Keratinocyte (primary cell): Measurements from ENCODE around the gene HAND1. TPM values are rescaled to one million over a fixed set of nuclear protein-coding genes. Genes with fewer than 3 reads are reported as not detected.

Source experiments
- DNase-seq: peaks from one replicate; pipeline ENCODE4 v3.0.0-alpha.2; 2011; ENCODE audit warnings: low read depth, missing footprints, low spot score
- FAIRE-seq: peaks from 2 replicates; lab custom pipeline; 2011; peaks lifted over from hg19 to GRCh38; lab: Jason Lieb, UNC
- H2AFZ ChIP-seq: 2 replicates; pipeline ENCODE4 v1.6.0; 2012; ENCODE audit warnings: low read length, control low read depth, inconsistent platforms; ENCODE audit not compliant: control insufficient read depth
- H3K27ac ChIP-seq: 2 replicates; pipeline ENCODE4 v1.5.1; 2011; ENCODE audit warnings: low read length; ENCODE audit not compliant: control insufficient read depth, insufficient read depth
- H3K27me3 ChIP-seq: 3 replicates; pipeline ENCODE4 v1.6.0; 2011; ENCODE audit warnings: low read length; ENCODE audit not compliant: control insufficient read depth, insufficient read depth; ENCODE audit errors: extremely low read depth
- H3K36me3 ChIP-seq, 2 experiments: 2 replicates in 1 of 2; 3 replicates in 1 of 2; pipeline ENCODE4 v1.5.1; 2011; ENCODE audit warnings: low read length in 2 of 2, mild to moderate bottlenecking in 1 of 2; ENCODE audit not compliant: control insufficient read depth in 2 of 2, insufficient read depth in 2 of 2; ENCODE audit errors: extremely low read depth in 1 of 2
- H3K4me1 ChIP-seq: 3 replicates; pipeline ENCODE4 v1.5.1; 2011; ENCODE audit warnings: low read length; ENCODE audit not compliant: control insufficient read depth, insufficient read depth; ENCODE audit errors: extremely low read depth
- H3K4me2 ChIP-seq: 3 replicates; pipeline ENCODE4 v1.6.0; 2011; ENCODE audit warnings: low read depth, low read length; ENCODE audit not compliant: control insufficient read depth, insufficient read depth; ENCODE audit errors: extremely low read depth
- H3K4me3 ChIP-seq, 3 experiments: fragments of 200-600 bp in 1 of 3; sonication (generic) in 1 of 3; 2 replicates in 2 of 3; 3 replicates in 1 of 3; pipeline ENCODE4 v1.5.1; 2011 to 2016; ENCODE audit warnings: low read length in 3 of 3, mild to moderate bottlenecking in 3 of 3, control low read depth in 2 of 3, inconsistent platforms in 1 of 3, low read depth in 1 of 3, mixed read lengths in 1 of 3, mixed run types in 1 of 3, moderate library complexity in 1 of 3; ENCODE audit not compliant: control insufficient read depth in 2 of 3, insufficient read depth in 2 of 3; ENCODE audit errors: extremely low read depth in 1 of 3
- H3K79me2 ChIP-seq: 2 replicates; pipeline ENCODE4 v1.6.0; 2012; ENCODE audit warnings: low read length; ENCODE audit not compliant: control insufficient read depth, insufficient read depth
- H3K9ac ChIP-seq: 3 replicates; pipeline ENCODE4 v1.6.0; 2011; ENCODE audit warnings: low read length; ENCODE audit not compliant: control insufficient read depth, insufficient read depth; ENCODE audit errors: extremely low read depth
- H3K9me1 ChIP-seq: 3 replicates; pipeline ENCODE4 v1.6.0; 2011; ENCODE audit warnings: low read length; ENCODE audit not compliant: control insufficient read depth, insufficient read depth; ENCODE audit errors: extremely low read depth
- H3K9me3 ChIP-seq: 2 replicates; pipeline ENCODE4 v1.5.1; 2012; ENCODE audit warnings: low read depth, low read length; ENCODE audit not compliant: control insufficient read depth
- H4K20me1 ChIP-seq: 3 replicates; pipeline ENCODE4 v1.6.0; 2011; ENCODE audit warnings: low read length; ENCODE audit not compliant: control insufficient read depth, insufficient read depth; ENCODE audit errors: extremely low read depth
- CTCF ChIP-seq, 3 experiments: IDR thresholded peaks in 1 of 3; conservative IDR thresholded peaks in 1 of 3; optimal IDR thresholded peaks in 1 of 3; 2 replicates in 2 of 3; 3 replicates in 1 of 3; pipeline versions ENCODE3 to v1.5.1; 2011; ENCODE audit warnings: low read length in 3 of 3, mild to moderate bottlenecking in 3 of 3, moderate library complexity in 2 of 3, control low read depth in 1 of 3, inconsistent platforms in 1 of 3; ENCODE audit not compliant: insufficient read depth in 2 of 3; ENCODE audit errors: extremely low read depth in 1 of 3
- EZH2 ChIP-seq: IDR thresholded peaks from one replicate; pipeline ENCODE4 v1.6.1; 2012; ENCODE audit warnings: inconsistent platforms, mild to moderate bottlenecking, low read length, moderate library complexity
- dilution Hi-C: fragments of 300-500 bp; cut with MboI; formaldehyde crosslinking; loops from one replicate; pipeline ENCODE4 v1.7.0; 2020; ENCODE audit warnings: low sequenced_read_pairs; ENCODE audit not compliant: extremely low pct_ligation_motif_present
- polyA plus RNA-seq, 5 experiments: library from polyadenylated mRNA; depleted of rRNA in 3 of 5; stranded (reverse) in 3 of 5; stranded (forward) in 1 of 5; unstranded in 1 of 5; fragments of >200 nt; gene quantifications; 1 replicate in 1 of 5; 2 replicates in 3 of 5; 3 replicates in 1 of 5; pipeline versions ENCODE4 v1.2.1 to v1.2.3, GENCODE V29; 2011 to 2012; ENCODE audit warnings: missing spikeins in 2 of 5, low read depth in 1 of 5, low replicate concordance in 1 of 5

Gene HAND1
- polyA plus RNA-seq, 1 donor (not counting 4 experiments of a cell fraction or from before 2014, with no cell fraction given): not detected

DNA sequence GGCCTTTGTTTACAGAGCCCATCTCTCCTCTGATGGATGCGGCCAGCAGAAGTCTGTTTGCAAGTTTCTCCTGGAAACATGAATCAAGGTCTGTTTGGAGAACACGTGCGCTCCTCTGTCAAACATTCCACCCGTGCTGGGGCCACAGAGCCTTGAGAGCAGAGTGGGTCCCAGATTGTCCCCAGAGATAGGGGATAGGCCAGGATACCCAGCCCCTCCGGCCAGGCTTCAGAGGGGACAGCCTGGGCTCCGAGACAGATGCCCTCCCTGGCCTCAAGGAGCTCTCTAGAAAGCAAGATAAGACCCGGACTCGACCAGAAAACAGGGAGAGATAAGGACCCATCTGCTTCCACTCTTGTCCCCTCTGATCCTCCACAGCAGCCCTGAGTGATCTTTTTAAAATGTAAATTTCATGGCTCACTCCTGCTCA, 40.4 kb upstream of the HAND1 start:
- no peak for TF ChIP-seq EZH2
- TF ChIP-seq CTCF (optimal IDR thresholded peaks at IDR 0.05 in 1 of 3, IDR thresholded peaks at IDR 0.05 in 1 of 3, conservative IDR thresholded peaks at IDR 0.05 in 1 of 3; ENCODE audit: extremely low read depth in 1 of 3, insufficient read depth in 2 of 3, low read length in 3 of 3): no peak
- dilution Hi-C loops: no loop called here
- H3K9me3 ChIP-seq: no peaks in the 10 kb centered on the region
- FAIRE-seq (no peak), DNase-seq (no peak)
- no peak overlapping the region for H3K4me3 ChIP-seq
- peaks cover 4% of the 10 kb centered on the region for H3K4me1 ChIP-seq
- no peak overlapping the region for H2AFZ ChIP-seq
- H4K20me1 ChIP-seq: no peaks in the 10 kb centered on the region
- no peaks in the 10 kb centered on the region for H3K9me1 ChIP-seq
- H3K9ac ChIP-seq: no peak overlapping the region
- H3K4me2 ChIP-seq: no peak overlapping the region
- H3K79me2 ChIP-seq: no peaks in the 10 kb centered on the region
- no peaks in the 10 kb centered on the region for H3K36me3 ChIP-seq
- H3K27ac ChIP-seq: no peak overlapping the region
- H3K27me3 ChIP-seq: no peaks in the 10 kb centered on the region

- no peaks in the 10 kb centered on the region for H3K27me3 ChIP-seq
- no peak for TF ChIP-seq EZH2
- TF ChIP-seq CTCF (optimal IDR thresholded peaks at IDR 0.05 in 1 of 3, IDR thresholded peaks at IDR 0.05 in 1 of 3, conservative IDR thresholded peaks at IDR 0.05 in 1 of 3; ENCODE audit: extremely low read depth in 1 of 3, insufficient read depth in 2 of 3, low read length in 3 of 3): no peak
- H3K79me2 ChIP-seq: no peaks in the 10 kb centered on the region
- FAIRE-seq: no peak
- no peaks in the 10 kb centered on the region for H3K9me1 ChIP-seq
- H3K4me1 ChIP-seq: no peaks in the 10 kb centered on the region
- no peak for DNase-seq
- dilution Hi-C loops: no loop called here
- H3K36me3 ChIP-seq: no peaks in the 10 kb centered on the region
- H2AFZ ChIP-seq: no peak overlapping the region
- no peak overlapping the region for H3K9ac ChIP-seq
- no peaks in the 10 kb centered on the region for H4K20me1 ChIP-seq
- no peaks in the 10 kb centered on the region for H3K9me3 ChIP-seq
- H3K4me3 ChIP-seq: no peak overlapping the region
- no peak overlapping the region for H3K27ac ChIP-seq
- no peak overlapping the region for H3K4me2 ChIP-seq
Measured at GRCh38 chr5:154517810-154518437, 39.9 kb upstream of the HAND1 start.
